IMR-90 (cell line): Measurements from ENCODE around the gene PLEKHG1. TPM values are rescaled to one million over a fixed set of nuclear protein-coding genes. Genes with fewer than 3 reads are reported as not detected.

Experiments used
- ATAC-seq: fragments of 200-7000 bp; cut with Tn5 transposase; 2 replicates; pipeline ENCODE4 v1.9.1; 2020; ENCODE audit warnings: low read depth, mild to moderate bottlenecking, moderate library complexity
- BruUV-seq: library from RNA; stranded (reverse); fragments of 400-500 nt; replicated peaks from 2 replicates; lab custom pipeline; 2021; lab: Mats Ljungman, UMichigan
- CTCF ChIA-PET: fragments of 300-600 bp; formaldehyde crosslinking; extraction: SDS; loops from one replicate; lab custom pipeline; 2021; ENCODE audit warnings: antibody characterized with exemption; lab: Yijun Ruan, JAX
- POLR2A ChIA-PET: fragments of 300-600 bp; sonication (Branson Sonifier 250); formaldehyde crosslinking; loops from one replicate; lab custom pipeline; 2022; ENCODE audit warnings: antibody characterized with exemption; ENCODE audit not compliant: unreplicated experiment; lab: Charles Lee
- DNase-seq: peaks from one replicate; pipeline ENCODE4 v3.0.0; 2013
- H2AFZ ChIP-seq: replicated peaks from 2 replicates; pipeline ENCODE3; 2013; ENCODE audit warnings: low read length, mild to moderate bottlenecking; ENCODE audit not compliant: poor library complexity
- H2AK5ac ChIP-seq: 2 replicates; pipeline ENCODE4 v1.6.1; 2013; ENCODE audit warnings: low read depth, low read length, inconsistent platforms
- H2AK9ac ChIP-seq: replicated peaks from 2 replicates; pipeline ENCODE3; 2013; ENCODE audit warnings: mild to moderate bottlenecking, low read depth, low read length, moderate library complexity; ENCODE audit not compliant: poor library complexity
- H2BK120ac ChIP-seq: 2 replicates; pipeline ENCODE4 v1.6.1; 2013; ENCODE audit warnings: low read depth, low read length, inconsistent platforms
- H2BK15ac ChIP-seq: 3 replicates; pipeline ENCODE4 v1.6.1; 2013; ENCODE audit warnings: low read depth, low read length, inconsistent platforms
- H2BK20ac ChIP-seq: 2 replicates; pipeline ENCODE4 v1.6.1; 2013; ENCODE audit warnings: low read depth, mild to moderate bottlenecking, inconsistent platforms, low read length, moderate library complexity
- H2BK5ac ChIP-seq: 2 replicates; pipeline ENCODE4 v1.6.1; 2013; ENCODE audit warnings: mild to moderate bottlenecking, low read depth, low read length, inconsistent platforms; ENCODE audit not compliant: poor library complexity, severe bottlenecking
- H3K14ac ChIP-seq: replicated peaks from 2 replicates; pipeline ENCODE4 v1.6.1; 2013; ENCODE audit warnings: low read depth, low read length, inconsistent platforms
- H3K18ac ChIP-seq: 2 replicates; pipeline ENCODE4 v1.6.1; 2013; ENCODE audit warnings: low read depth, low read length, control low read depth
- H3K23ac ChIP-seq: 2 replicates; pipeline ENCODE4 v1.6.1; 2013; ENCODE audit warnings: low read depth, low read length, inconsistent platforms
- H3K27ac ChIP-seq: 2 replicates; pipeline ENCODE4 v1.5.1; 2013; ENCODE audit warnings: mild to moderate bottlenecking, control low read depth, low read length; ENCODE audit not compliant: insufficient read depth
- H3K27me3 ChIP-seq: 2 replicates; pipeline ENCODE4 v1.6.1; 2013; ENCODE audit warnings: low read length; ENCODE audit not compliant: control insufficient read depth, insufficient read depth
- H3K36me3 ChIP-seq: 2 replicates; pipeline ENCODE4 v1.6.1; 2013; ENCODE audit warnings: low read length, mixed read lengths; ENCODE audit not compliant: control insufficient read depth, insufficient read depth
- H3K4ac ChIP-seq: 2 replicates; pipeline ENCODE4 v1.6.1; 2013; ENCODE audit warnings: low read depth, low read length, inconsistent platforms
- H3K4me1 ChIP-seq: 2 replicates; pipeline ENCODE4 v1.6.1; 2013; ENCODE audit warnings: low read length, mixed read lengths; ENCODE audit not compliant: control insufficient read depth, insufficient read depth
- H3K4me2 ChIP-seq: 2 replicates; pipeline ENCODE4 v1.6.1; 2013; ENCODE audit warnings: low read depth, mild to moderate bottlenecking, control low read depth, low read length, moderate library complexity
- H3K4me3 ChIP-seq: 2 replicates; pipeline ENCODE4 v1.5.1; 2013; ENCODE audit warnings: low read depth, mild to moderate bottlenecking, control low read depth, low read length, moderate library complexity; ENCODE audit not compliant: insufficient read depth
- H3K56ac ChIP-seq: 2 replicates; pipeline ENCODE4 v1.6.1; 2013; ENCODE audit warnings: low read length, inconsistent platforms; ENCODE audit not compliant: insufficient read depth; ENCODE audit errors: extremely low read depth
- H3K79me1 ChIP-seq, 2 experiments: 2 replicates each; pipeline ENCODE4 v1.6.1; 2013; ENCODE audit warnings: low read length in 2 of 2, inconsistent platforms in 1 of 2, low read depth in 1 of 2
- H3K9ac ChIP-seq: 2 replicates; pipeline ENCODE4 v1.6.1; 2013; ENCODE audit warnings: low read depth, low read length, control low read depth
- H3K9me1 ChIP-seq: 2 replicates; pipeline ENCODE4 v1.6.1; 2013; ENCODE audit warnings: low read length, inconsistent platforms; ENCODE audit not compliant: insufficient read depth
- H3K9me3 ChIP-seq: 2 replicates; pipeline ENCODE4 v1.6.1; 2013; ENCODE audit warnings: low read length; ENCODE audit not compliant: control insufficient read depth, insufficient read depth
- H4K20me1 ChIP-seq: 2 replicates; pipeline ENCODE4 v1.6.1; 2013; ENCODE audit warnings: low read length, inconsistent platforms; ENCODE audit not compliant: insufficient read depth
- H4K5ac ChIP-seq: 2 replicates; pipeline ENCODE4 v1.6.1; 2013; ENCODE audit warnings: mild to moderate bottlenecking, low read depth, low read length, control low read depth
- H4K8ac ChIP-seq, 2 experiments: 2 replicates each; pipeline ENCODE4 v1.6.1; 2013; ENCODE audit warnings: low read depth in 2 of 2, low read length in 2 of 2, control low read depth in 1 of 2, inconsistent platforms in 1 of 2
- H4K91ac ChIP-seq: 2 replicates; pipeline ENCODE4 v1.6.1; 2013; ENCODE audit warnings: low read depth, low read length, inconsistent platforms; ENCODE audit not compliant: insufficient read depth
- CHD1 ChIP-seq: IDR thresholded peaks from 2 replicates; pipeline ENCODE4 v1.6.1; 2012; ENCODE audit warnings: low read depth, low read length, improper control_type of control experiment
- MAFK ChIP-seq: IDR thresholded peaks from 2 replicates; pipeline ENCODE4 v1.6.1; 2012; ENCODE audit warnings: low read depth, low read length, improper control_type of control experiment
- RAD21 ChIP-seq: IDR thresholded peaks from 2 replicates; pipeline ENCODE4 v1.6.1; 2012; ENCODE audit warnings: low read length, improper control_type of control experiment
- RCOR1 ChIP-seq: IDR thresholded peaks from 2 replicates; pipeline ENCODE4 v1.6.1; 2012; ENCODE audit warnings: mild to moderate bottlenecking, low read length, improper control_type of control experiment; ENCODE audit not compliant: insufficient replicate concordance
- RFX5 ChIP-seq: IDR thresholded peaks from 2 replicates; pipeline ENCODE4 v1.8.0; 2012; ENCODE audit warnings: low read depth, mild to moderate bottlenecking, low read length, moderate library complexity
- WGBS, 2 experiments: methylation state at CpG; one replicate each; pipeline versions ENCODE4 v1.1.5 to v1.1.7; 2013; ENCODE audit warnings: missing lambda C conversion rate in 2 of 2; ENCODE audit not compliant: insufficient read length in 1 of 2; ENCODE audit errors: extremely low coverage in 2 of 2; 5-methylcytosine and 5-hydroxymethylcytosine counted together
- dilution Hi-C: fragments of 300-500 bp; cut with HindIII; formaldehyde crosslinking; loops from one replicate; pipeline ENCODE4 v1.14.3; 2018; ENCODE audit warnings: low sequenced_read_pairs; ENCODE audit not compliant: unreplicated experiment
- in situ Hi-C: fragments of 300-500 bp; cut with MboI; formaldehyde crosslinking; loops from 3 replicates; pipeline ENCODE4 v1.14.3; 2019; ENCODE audit warnings: low sequenced_read_pairs, inconsistent platforms, mixed read lengths
- intact Hi-C: fragments of 100-400 bp; cut with micrococcal nuclease; formaldehyde crosslinking; loops from 2 replicates; pipeline ENCODE4 v1.10.0; 2022
- polyA plus RNA-seq, 3 experiments: library from polyadenylated mRNA; depleted of rRNA; stranded (reverse); fragments of >200 nt; gene quantifications; 2 replicates each; pipeline ENCODE4 v1.2.3, GENCODE V29; 2012; ENCODE audit warnings: low replicate concordance in 1 of 3
- total RNA-seq: library from RNA; depleted of rRNA; stranded (reverse); fragments of >200 nt; gene quantifications from 2 replicates; pipeline ENCODE4 v1.2.3, GENCODE V29; 2012
- TF ChIP-seq, protein P1 (sequence below): conservative IDR thresholded peaks from 2 replicates; pipeline ENCODE4 v1.5.1; 2012; ENCODE audit warnings: mild to moderate bottlenecking, low read depth, low read length, improper control_type of control experiment
- TF ChIP-seq, protein P2 (sequence below): fragments of 150-350 bp; IDR thresholded peaks from 2 replicates; pipeline ENCODE4 v1.6.1; 2016; ENCODE audit warnings: low read depth, mild to moderate bottlenecking, low read length, moderate library complexity, borderline replicate concordance
- TF ChIP-seq, protein P3 (sequence below): fragments of 150-350 bp; IDR thresholded peaks from 2 replicates; pipeline ENCODE4 v1.6.1; 2017; ENCODE audit warnings: mild to moderate bottlenecking, antibody characterized with exemption, low read length, low read depth

Gene PLEKHG1
- total and polyA plus RNA-seq, 2 of the 4 experiments (the other 2 are of a cell fraction): 0.09 to 0.36 TPM

DNA sequence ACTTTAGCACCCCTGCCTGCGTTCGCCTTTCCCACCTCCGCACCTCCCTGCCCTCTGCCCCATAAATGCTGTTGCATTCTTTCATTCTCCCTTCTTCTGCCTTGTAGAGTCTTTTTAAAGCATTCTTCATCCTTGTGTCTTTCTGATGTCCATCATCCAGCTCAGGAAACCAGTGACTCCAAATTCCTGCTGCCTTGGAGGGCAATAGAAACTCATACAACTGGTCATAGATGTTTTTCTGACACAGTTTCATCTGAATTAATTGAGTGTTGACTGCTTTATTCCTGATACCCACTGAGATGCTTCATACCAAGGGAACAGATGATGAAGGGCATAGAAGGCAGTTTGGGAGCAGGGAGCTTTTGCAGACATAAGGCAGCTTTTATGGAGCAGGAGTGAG lies 19.6 kb downstream of the PLEKHG1 start:
- Histone ChIP-seq H3K4ac (no peak overlapping the region), H2BK120ac (no peak overlapping the region), H3K79me1 (no peaks in the 10 kb centered on the region), H3K18ac (no peak overlapping the region), H3K23ac (no peak overlapping the region), H2BK20ac (no peak overlapping the region), H4K5ac (no peak overlapping the region), H3K27me3 (0 out of 2 replicates have a peak, but pooled peaks cover 2% of the 10 kb centered on the region), H4K20me1 (no peaks in the 10 kb centered on the region), H3K9me1 (no peaks in the 10 kb centered on the region), H2AK9ac (no peak overlapping the region), H3K4me2 (no peak overlapping the region), H2BK15ac (no peak overlapping the region), H3K9me3 (no peaks in the 10 kb centered on the region), H3K27ac (no peak overlapping the region), H4K91ac (no peak overlapping the region), H2AK5ac (no peak overlapping the region), H3K14ac (no peak overlapping the region), H3K56ac (no peak overlapping the region), H3K4me1 (no peaks in the 10 kb centered on the region), H2BK5ac (no peak overlapping the region), H3K4me3 (no peak overlapping the region), H2AFZ (no peak overlapping the region), H4K8ac (no peak overlapping the region), H3K9ac (no peak overlapping the region), H3K36me3 (no peaks in the 10 kb centered on the region)
- no TSS peak for BruUV-seq
- in situ Hi-C loops (no loop called here), intact Hi-C loops (no loop called here), dilution Hi-C loops (no loop called here)
- ATAC-seq (no peak), DNase-seq (no peak)
- no peak for TF ChIP-seq RAD21
- TF ChIP-seq, protein P1, sequence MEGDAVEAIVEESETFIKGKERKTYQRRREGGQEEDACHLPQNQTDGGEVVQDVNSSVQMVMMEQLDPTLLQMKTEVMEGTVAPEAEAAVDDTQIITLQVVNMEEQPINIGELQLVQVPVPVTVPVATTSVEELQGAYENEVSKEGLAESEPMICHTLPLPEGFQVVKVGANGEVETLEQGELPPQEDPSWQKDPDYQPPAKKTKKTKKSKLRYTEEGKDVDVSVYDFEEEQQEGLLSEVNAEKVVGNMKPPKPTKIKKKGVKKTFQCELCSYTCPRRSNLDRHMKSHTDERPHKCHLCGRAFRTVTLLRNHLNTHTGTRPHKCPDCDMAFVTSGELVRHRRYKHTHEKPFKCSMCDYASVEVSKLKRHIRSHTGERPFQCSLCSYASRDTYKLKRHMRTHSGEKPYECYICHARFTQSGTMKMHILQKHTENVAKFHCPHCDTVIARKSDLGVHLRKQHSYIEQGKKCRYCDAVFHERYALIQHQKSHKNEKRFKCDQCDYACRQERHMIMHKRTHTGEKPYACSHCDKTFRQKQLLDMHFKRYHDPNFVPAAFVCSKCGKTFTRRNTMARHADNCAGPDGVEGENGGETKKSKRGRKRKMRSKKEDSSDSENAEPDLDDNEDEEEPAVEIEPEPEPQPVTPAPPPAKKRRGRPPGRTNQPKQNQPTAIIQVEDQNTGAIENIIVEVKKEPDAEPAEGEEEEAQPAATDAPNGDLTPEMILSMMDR: no peak
- TF ChIP-seq, protein P2, sequence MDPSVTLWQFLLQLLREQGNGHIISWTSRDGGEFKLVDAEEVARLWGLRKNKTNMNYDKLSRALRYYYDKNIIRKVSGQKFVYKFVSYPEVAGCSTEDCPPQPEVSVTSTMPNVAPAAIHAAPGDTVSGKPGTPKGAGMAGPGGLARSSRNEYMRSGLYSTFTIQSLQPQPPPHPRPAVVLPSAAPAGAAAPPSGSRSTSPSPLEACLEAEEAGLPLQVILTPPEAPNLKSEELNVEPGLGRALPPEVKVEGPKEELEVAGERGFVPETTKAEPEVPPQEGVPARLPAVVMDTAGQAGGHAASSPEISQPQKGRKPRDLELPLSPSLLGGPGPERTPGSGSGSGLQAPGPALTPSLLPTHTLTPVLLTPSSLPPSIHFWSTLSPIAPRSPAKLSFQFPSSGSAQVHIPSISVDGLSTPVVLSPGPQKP: no peak
- TF ChIP-seq MAFK: no peak
- TF ChIP-seq RFX5: no peak
- no peak for TF ChIP-seq RCOR1
- TF ChIP-seq CHD1: no peak
- TF ChIP-seq, protein P3, sequence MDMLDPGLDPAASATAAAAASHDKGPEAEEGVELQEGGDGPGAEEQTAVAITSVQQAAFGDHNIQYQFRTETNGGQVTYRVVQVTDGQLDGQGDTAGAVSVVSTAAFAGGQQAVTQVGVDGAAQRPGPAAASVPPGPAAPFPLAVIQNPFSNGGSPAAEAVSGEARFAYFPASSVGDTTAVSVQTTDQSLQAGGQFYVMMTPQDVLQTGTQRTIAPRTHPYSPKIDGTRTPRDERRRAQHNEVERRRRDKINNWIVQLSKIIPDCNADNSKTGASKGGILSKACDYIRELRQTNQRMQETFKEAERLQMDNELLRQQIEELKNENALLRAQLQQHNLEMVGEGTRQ: no peak
- WGBS, 2 experiments: 49% methylated on average over 3 of the region's 3 CpGs; no CpG with 5 or more reads in 1 of the 2 experiments
- ChIA-PET POLR2A (no interaction called here), CTCF (no interaction called here)
